ACHN (cell line): Measurements from ENCODE around the gene CXCL5.
A peak's percentile ranks its signal among the peaks of the same experiment; 100 is the strongest.

Source experiments
- DNase-seq: peaks from one replicate; pipeline ENCODE4 v3.0.0-alpha.2; 2015
- in situ Hi-C: cut with HindIII; loops from 2 replicates; pipeline ENCODE4 v1.10.0; 2017; ENCODE audit warnings: low sequenced_read_pairs, low pct_ligation_motif_present, low pct_unique_long_range_greater_than_20kb

CXCL5 gene

GRCh38 chr4:73998040-73999011, at the start of gene CXCL5:
TSS of gene CXCL5 (minus strand) at chr4:73998677. CDS start at chr4:73998581, 96 bp downstream.
- in situ Hi-C loops = no loop called here
- no peak for DNase-seq

- in situ Hi-C loops = no loop called here
- DNase-seq = no peak
Observed at GRCh38 chr4:74047152-74047551, 48.7 kb upstream of the CXCL5 start.

- in situ Hi-C loops = no loop called here
- no peak for DNase-seq
Observed at GRCh38 chr4:74045772-74046171, 47.3 kb upstream of the CXCL5 start.

DNA sequence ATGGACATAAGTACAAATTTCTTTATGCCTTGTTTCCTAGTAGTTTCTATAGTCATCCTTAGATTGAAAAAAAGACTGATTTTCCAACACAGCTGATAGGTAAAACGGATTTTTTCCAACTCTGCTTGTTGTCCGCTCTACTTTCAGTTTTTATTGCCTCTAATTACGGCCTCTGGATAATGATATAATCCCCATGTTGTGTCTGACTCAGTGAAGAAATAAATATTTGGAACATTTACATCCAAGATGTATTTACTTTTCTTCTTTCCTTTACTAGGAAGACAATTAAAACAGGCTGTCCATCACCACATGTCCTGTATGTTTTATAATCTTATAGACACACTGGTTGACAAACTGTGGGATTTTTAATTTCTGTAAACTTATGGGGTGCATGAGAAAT, 46.8 kb upstream of the CXCL5 start:
- in situ Hi-C loops = no loop called here

GRCh38 chr4:74044677-74045076, 46.2 kb upstream of the CXCL5 start:
- in situ Hi-C loops = no loop called here
- DNase-seq = no peak

More for the DNA sequence above, 46.8 kb upstream of the CXCL5 start:
- DNase-seq = no peak

- in situ Hi-C loops = no loop called here
- DNase-seq = no peak
Observed at GRCh38 chr4:74042681-74043080, 44.2 kb upstream of the CXCL5 start.

DNA sequence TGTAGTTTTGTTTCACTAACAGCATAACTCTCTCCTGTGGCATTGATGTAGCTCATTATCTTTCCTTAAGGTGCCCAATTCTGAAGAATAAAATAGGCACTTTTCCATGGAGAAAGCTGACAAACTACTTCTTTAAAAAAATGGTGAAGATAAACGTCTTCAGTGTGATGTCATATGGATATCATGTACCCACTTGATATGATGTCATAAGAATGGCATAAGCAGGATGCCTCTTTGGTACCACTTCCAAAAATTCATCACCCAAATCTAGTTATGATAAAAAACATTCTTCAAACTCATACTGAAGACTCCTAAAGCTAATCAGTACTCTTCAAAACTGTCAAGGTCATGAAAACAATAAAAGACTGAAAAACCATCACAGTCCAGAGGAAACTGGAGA, 42.9 kb upstream of the CXCL5 start:
- in situ Hi-C loops = no loop called here

GRCh38 chr4:74039315-74039763, 40.9 kb upstream of the CXCL5 start:
- in situ Hi-C loops = no loop called here
- DNase-seq = no peak

More for the DNA sequence above, 42.9 kb upstream of the CXCL5 start:
- no peak for DNase-seq

GRCh38 chr4:74038425-74039314, 40.2 kb upstream of the CXCL5 start, which contains the start of gene CXCL3:
TSS of gene CXCL3 (minus strand) at chr4:74038689. CDS start at chr4:74038611, 78 bp downstream.
- DNase-seq = peak; percentile 71
- in situ Hi-C loops = no loop called here

- no peak for DNase-seq
Observed at GRCh38 chr4:74038086-74038424, 39.6 kb upstream of the CXCL5 start.

GRCh38 chr4:74037076-74037955, 38.8 kb upstream of the CXCL5 start:
- in situ Hi-C loops = no loop called here
- no peak for DNase-seq

More at GRCh38 chr4:74038086-74038424, 39.6 kb upstream of the CXCL5 start:
- in situ Hi-C loops = no loop called here

DNA sequence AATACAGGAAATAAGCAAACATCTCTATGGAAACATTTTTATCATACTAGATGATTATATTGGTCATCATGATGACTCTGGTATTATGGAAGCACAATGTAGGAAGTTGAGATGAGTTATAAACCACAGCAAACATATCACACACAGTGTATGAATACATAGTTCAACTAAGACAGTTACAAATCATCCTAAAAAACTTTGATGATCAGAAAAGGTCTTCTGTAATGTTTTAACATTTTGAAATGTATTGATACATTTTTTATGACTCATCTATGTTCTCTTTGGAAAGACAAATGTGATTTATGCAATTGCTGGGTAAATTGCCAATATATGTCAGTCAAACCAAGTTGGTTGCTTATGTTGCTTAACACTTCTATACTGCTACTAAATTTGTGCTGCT, 35.3 kb upstream of the CXCL5 start:
- in situ Hi-C loops = no loop called here

DNA sequence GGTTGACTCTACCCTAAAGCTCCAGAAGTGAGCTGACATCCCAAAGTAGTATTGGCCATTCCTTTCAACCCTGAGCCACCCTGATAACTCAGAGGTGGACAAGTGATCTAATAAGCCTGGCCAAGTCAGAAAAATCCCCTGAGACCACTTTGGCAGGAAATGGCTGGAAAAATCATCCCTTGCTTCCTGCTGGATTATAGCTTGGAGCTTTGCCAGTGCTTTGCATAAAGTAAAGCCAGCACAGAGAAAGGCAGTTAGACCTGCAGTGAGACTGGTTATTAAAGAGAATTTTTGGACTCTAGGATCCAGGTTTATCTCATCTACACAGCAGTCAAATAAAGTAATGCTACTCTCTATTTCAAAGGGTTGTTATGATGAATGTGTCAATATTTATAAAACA, 33.6 kb upstream of the CXCL5 start:
- DNase-seq = no peak
- in situ Hi-C loops = no loop called here

More for the DNA sequence above, 35.3 kb upstream of the CXCL5 start:
- DNase-seq = no peak

DNA sequence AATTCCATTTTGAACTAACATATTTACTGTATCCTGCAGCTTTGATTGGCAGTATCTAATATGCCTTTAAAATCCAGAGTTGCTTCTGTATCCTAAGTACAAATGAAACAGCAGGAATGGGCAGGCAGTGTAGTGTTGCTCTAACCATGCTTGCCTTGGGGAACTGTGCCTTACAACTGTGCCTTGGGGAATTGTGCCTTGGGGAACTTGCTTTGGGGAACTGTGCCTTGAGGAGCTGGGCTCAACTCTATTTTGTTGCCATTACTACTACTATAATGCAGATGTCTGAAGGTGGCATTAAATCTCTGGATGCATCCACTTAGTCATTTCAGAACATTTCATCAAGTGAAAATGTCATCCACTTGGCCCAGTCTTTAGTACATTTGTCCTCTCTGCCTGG, 33.1 kb upstream of the CXCL5 start:
- in situ Hi-C loops = no loop called here
- DNase-seq = no peak

- in situ Hi-C loops = no loop called here
- DNase-seq = no peak
Observed at GRCh38 chr4:74030285-74030684, 31.8 kb upstream of the CXCL5 start.

GRCh38 chr4:74028504-74028903, 30.0 kb upstream of the CXCL5 start:
- DNase-seq = no peak

GRCh38 chr4:74023709-74024108, 25.2 kb upstream of the CXCL5 start:
- in situ Hi-C loops = no loop called here
- DNase-seq = no peak

More at GRCh38 chr4:74028504-74028903, 30.0 kb upstream of the CXCL5 start:
- in situ Hi-C loops = no loop called here

GRCh38 chr4:74021601-74022000, 23.1 kb upstream of the CXCL5 start:
- DNase-seq = no peak

More at GRCh38 chr4:74021601-74022000, 23.1 kb upstream of the CXCL5 start:
- in situ Hi-C loops = no loop called here
